GM12865 (cell line): ENCODE results near the gene C13orf42.

Source experiments
- DNase-seq: peaks from one replicate; pipeline ENCODE4 v3.0.0; 2010; ENCODE audit warnings: low read depth
- H3K4me3 ChIP-seq: 2 replicates; pipeline ENCODE4 v1.5.1; 2011; ENCODE audit warnings: mild to moderate bottlenecking, low read depth, low read length, control low read depth
- TF ChIP-seq, protein P1 (sequence below): IDR thresholded peaks from 2 replicates; pipeline ENCODE4 v1.5.1; 2011; ENCODE audit warnings: low read length, control low read depth, low read depth, inconsistent platforms; ENCODE audit not compliant: insufficient read depth; ENCODE audit errors: missing control alignments

C13orf42 gene

GRCh38 chr13:51048166-51048461 is 63.0 kb downstream of the C13orf42 start:
- no peak overlapping the region for H3K4me3 ChIP-seq
- no peak for DNase-seq
- TF ChIP-seq, protein P1, sequence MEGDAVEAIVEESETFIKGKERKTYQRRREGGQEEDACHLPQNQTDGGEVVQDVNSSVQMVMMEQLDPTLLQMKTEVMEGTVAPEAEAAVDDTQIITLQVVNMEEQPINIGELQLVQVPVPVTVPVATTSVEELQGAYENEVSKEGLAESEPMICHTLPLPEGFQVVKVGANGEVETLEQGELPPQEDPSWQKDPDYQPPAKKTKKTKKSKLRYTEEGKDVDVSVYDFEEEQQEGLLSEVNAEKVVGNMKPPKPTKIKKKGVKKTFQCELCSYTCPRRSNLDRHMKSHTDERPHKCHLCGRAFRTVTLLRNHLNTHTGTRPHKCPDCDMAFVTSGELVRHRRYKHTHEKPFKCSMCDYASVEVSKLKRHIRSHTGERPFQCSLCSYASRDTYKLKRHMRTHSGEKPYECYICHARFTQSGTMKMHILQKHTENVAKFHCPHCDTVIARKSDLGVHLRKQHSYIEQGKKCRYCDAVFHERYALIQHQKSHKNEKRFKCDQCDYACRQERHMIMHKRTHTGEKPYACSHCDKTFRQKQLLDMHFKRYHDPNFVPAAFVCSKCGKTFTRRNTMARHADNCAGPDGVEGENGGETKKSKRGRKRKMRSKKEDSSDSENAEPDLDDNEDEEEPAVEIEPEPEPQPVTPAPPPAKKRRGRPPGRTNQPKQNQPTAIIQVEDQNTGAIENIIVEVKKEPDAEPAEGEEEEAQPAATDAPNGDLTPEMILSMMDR = no peak

- no peak for DNase-seq
Measured at GRCh38 chr13:51047434-51048165, 63.5 kb downstream of the C13orf42 start.

GRCh38 chr13:51045451-51045850 is 65.6 kb downstream of the C13orf42 start:
- TF ChIP-seq, protein P1 = no peak
- H3K4me3 ChIP-seq = no peak overlapping the region
- no peak for DNase-seq

More at GRCh38 chr13:51047434-51048165, 63.5 kb downstream of the C13orf42 start:
- TF ChIP-seq, protein P1 = no peak
- no peak overlapping the region for H3K4me3 ChIP-seq

DNA sequence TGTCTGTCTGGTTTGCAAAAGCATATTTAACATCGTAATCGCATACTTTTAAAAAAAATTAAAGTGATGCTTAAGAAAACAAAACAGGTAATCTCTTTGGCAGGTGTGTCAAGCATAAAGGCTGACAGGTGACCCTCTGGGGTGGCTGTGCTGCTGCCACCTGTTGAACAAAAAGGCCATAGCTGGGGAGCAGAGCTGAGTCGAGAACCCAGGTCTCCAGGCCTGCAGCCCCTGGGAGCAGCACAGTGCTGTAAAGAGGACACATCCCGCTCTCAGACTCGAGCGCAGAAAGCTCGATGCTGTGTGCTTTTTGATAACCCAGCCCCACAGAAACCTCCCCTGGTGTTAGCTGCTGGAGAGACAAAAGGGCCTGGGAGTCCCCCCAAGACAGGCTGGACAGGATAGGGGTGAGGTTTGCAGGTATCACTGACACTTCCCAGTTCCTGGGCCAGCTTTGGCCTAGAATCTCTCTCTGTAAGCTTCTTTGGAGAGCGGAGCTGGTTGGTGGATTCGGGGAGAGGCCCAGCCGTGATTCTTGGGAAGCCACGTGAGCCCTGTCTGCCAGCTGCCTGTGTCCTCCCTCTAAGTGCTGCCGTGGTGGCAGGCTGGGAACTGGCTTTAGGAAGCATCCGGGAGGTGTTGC is 66.9 kb downstream of the C13orf42 start:
- no peak overlapping the region for H3K4me3 ChIP-seq
- DNase-seq = no peak
- TF ChIP-seq, protein P1 = no peak

DNA sequence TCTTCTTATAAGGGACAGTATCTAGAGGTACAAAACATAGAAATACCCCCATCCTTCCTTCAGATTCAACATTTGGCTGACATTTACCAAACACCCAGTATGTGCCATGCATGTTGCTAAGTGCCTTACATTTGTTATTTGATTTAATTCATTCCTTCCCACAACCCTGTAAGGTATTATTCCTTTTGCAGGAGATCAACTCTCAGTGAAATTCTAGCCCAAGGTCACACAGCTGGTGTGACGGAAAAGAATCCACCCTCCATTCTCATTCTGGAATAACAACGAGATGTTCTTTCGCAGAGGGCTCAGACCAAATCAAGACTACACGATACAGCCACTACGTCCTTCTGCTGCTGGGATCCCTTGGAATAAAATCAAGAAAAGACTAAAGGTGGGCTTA is 67.8 kb downstream of the C13orf42 start:
- H3K4me3 ChIP-seq = no peak overlapping the region
- no peak for DNase-seq
- TF ChIP-seq, protein P1 = no peak

DNA sequence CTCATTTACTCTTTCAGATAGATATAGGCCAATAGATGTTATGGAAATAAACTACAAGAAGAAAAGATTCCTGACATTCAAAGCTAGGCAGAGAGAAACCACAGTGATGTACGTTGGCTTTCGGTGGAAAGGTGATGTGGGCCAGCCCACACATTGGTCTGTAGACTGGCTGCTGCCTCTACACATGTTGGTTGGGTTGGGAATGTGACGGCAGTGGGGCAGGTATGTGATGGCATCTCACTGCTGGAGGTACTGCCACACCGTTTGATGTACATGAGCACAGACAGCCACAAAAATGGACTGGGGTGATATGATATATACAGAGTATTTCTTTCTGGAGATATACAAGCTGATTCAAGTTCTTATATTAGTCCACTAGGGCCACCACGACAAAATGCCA is 69.4 kb downstream of the C13orf42 start:
- no peak overlapping the region for H3K4me3 ChIP-seq
- no peak for DNase-seq
- TF ChIP-seq, protein P1 = no peak
